Mucosa of rectum (tissue), 2 donors: ENCODE measurements around the gene FBXW2.

Experiments
- H3K27ac ChIP-seq, 2 donors: one replicate each; pipeline ENCODE4 v1.7.0; 2013; ENCODE audit warnings: inconsistent platforms in 2 of 2, low read depth in 2 of 2, low read length in 2 of 2
- H3K27me3 ChIP-seq, 2 donors: one replicate each; pipeline ENCODE4 v1.7.0; 2013; ENCODE audit warnings: low read length in 2 of 2; ENCODE audit not compliant: control insufficient read depth in 2 of 2, insufficient read depth in 2 of 2
- H3K36me3 ChIP-seq, 2 donors: one replicate each; pipeline ENCODE4 v1.7.0; 2013; ENCODE audit warnings: low read length in 2 of 2; ENCODE audit not compliant: control insufficient read depth in 2 of 2, insufficient read depth in 2 of 2
- H3K4me1 ChIP-seq, 2 donors: one replicate each; pipeline ENCODE4 v1.7.0; 2013; ENCODE audit warnings: low read length in 2 of 2, mild to moderate bottlenecking in 1 of 2; ENCODE audit not compliant: control insufficient read depth in 2 of 2, insufficient read depth in 2 of 2
- H3K4me3 ChIP-seq, 2 donors: one replicate each; pipeline ENCODE4 v1.7.0; 2013; ENCODE audit warnings: low read length in 2 of 2
- H3K9ac ChIP-seq, 2 donors: one replicate each; pipeline ENCODE4 v1.7.0; 2013; ENCODE audit warnings: low read length in 2 of 2, low read depth in 1 of 2, mild to moderate bottlenecking in 1 of 2
- H3K9me3 ChIP-seq, 2 donors: one replicate each; pipeline ENCODE4 v1.7.0; 2013; ENCODE audit warnings: low read length in 2 of 2; ENCODE audit not compliant: control insufficient read depth in 2 of 2
- donor health status: healthy.
- donor health status: Normal muscosa, but diverticular disease.

The FBXW2 gene

GRCh38 chr9:120734607-120735410 lies 58.4 kb downstream of the FBXW2 start:
- H3K36me3 ChIP-seq = no peaks in the 10 kb centered on the region
- no peak overlapping the region for H3K4me3 ChIP-seq
- H3K9me3 ChIP-seq = no peaks in the 10 kb centered on the region
- peaks cover 0 to under 1% of the 10 kb centered on the region in 2 donors for H3K4me1 ChIP-seq
- H3K27me3 ChIP-seq = no peaks in the 10 kb centered on the region
- H3K9ac ChIP-seq = no peak overlapping the region
- no peak overlapping the region for H3K27ac ChIP-seq

- H3K9ac ChIP-seq = no peak overlapping the region
- H3K4me1 ChIP-seq = peaks cover 0 to 3% of the 10 kb centered on the region in 2 donors
- H3K27ac ChIP-seq = no peak overlapping the region
- H3K4me3 ChIP-seq = no peak overlapping the region
- H3K36me3 ChIP-seq = no peaks in the 10 kb centered on the region
- H3K27me3 ChIP-seq = no peaks in the 10 kb centered on the region
- no peaks in the 10 kb centered on the region for H3K9me3 ChIP-seq
These were observed 60.0 kb downstream of the FBXW2 start for GRCh38 chr9:120733190-120733589.

DNA sequence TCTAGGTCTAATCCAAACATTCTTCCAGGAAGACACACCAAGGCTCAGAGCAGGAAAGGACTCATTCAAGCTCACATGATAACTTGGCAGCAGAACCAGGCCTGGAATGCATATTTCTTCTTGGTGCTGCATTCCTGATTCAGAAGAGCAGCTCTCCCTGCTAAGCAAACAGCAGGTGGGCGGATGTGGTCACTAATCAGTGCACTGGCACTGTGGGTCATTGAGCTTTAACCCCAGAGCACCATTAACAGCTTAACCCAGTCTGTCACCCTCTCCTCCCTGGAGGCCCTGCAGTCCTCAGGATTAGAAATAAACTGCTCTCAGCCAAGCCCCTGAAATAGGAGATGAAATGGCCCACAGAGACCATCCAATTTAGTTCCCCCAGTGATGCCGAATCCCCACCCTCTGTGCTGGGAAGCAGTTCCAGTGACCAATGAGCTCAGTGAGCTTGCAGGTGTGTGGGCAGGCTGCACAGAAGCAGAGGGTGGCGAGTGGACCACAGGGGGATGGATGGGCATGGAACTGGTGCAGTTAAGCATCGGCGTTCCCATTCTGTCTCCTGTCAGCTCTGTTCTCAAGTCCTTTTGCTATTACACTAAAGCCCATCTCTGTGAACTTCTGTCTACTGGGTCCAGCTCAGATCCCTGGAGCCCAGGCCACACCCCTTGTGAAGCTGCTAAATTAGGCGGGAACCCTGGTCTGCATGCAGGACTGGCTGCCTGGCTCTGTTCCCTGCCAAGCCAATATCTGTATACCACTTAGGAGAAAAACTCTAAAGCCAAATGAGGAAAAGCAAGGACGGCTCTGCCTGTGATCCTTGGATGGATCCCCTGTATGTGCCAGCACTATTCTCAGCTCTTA lies 62.3 kb downstream of the FBXW2 start:
- H3K36me3 ChIP-seq = no peaks in the 10 kb centered on the region
- no peak overlapping the region for H3K9ac ChIP-seq
- H3K9me3 ChIP-seq = no peaks in the 10 kb centered on the region
- no peak overlapping the region for H3K4me3 ChIP-seq
- H3K27ac ChIP-seq = no peak overlapping the region
- H3K4me1 ChIP-seq = peaks cover 0 to 3% of the 10 kb centered on the region in 2 donors
- H3K27me3 ChIP-seq = no peaks in the 10 kb centered on the region

DNA sequence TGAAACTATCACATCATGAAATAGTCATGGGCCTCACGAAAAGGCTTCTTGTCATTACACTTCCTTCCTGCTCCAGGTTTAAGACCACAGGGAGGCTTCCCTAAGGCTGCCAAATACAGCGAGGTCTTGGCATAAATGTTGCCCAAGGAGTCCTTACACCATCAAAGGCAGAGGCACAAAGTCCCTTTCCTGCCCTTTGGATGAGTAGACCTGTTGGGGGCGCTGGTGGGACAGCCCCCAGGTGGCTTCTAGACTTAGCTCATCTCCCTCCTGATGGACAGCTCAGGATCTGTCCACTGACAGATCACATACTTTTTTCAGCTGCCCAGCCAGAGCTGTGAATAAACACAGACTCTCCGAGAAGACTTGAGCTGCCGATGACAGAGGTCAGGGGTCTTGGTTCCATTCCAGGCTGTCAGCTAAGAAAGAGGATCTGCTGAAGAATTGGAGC lies 63.4 kb downstream of the FBXW2 start:
- Histone ChIP-seq H3K4me1 (peaks cover 0 to 3% of the 10 kb centered on the region in 2 donors), H3K36me3 (no peaks in the 10 kb centered on the region), H3K27ac (no peak overlapping the region)

DNA sequence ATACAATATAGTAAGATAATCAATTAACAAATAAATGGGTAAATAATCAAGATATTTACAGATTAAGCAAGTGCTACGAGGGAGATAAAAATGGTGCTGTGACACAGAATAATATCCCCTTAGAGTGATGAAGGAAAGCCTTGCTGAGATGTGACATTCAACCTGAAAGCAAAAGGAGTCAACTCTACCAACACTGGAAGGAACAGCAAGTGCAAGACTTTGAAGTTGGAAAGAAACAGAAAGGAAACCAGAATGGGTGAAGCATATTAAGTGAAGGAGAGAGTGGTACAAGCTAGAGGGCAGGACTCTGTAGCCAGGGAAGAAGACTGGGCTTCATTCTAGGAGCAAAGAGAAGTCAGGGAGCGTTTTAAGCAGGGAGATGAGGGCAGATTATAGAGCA lies 66.7 kb downstream of the FBXW2 start:
- no peak overlapping the region for H3K4me3 ChIP-seq
- no peaks in the 10 kb centered on the region for H3K36me3 ChIP-seq
- no peak overlapping the region for H3K9ac ChIP-seq

More for the DNA sequence above, 63.4 kb downstream of the FBXW2 start:
- no peak overlapping the region for H3K9ac ChIP-seq
- H3K27me3 ChIP-seq = no peaks in the 10 kb centered on the region
- H3K4me3 ChIP-seq = no peak overlapping the region
- H3K9me3 ChIP-seq = no peaks in the 10 kb centered on the region

GRCh38 chr9:120725907-120726306 lies 67.3 kb downstream of the FBXW2 start:
- H3K27me3 ChIP-seq = no peaks in the 10 kb centered on the region
- H3K9me3 ChIP-seq = no peaks in the 10 kb centered on the region
- no peak overlapping the region for H3K27ac ChIP-seq
- no peak overlapping the region for H3K9ac ChIP-seq
- H3K4me1 ChIP-seq = peaks cover 0 to 3% of the 10 kb centered on the region in 2 donors
- H3K36me3 ChIP-seq = no peaks in the 10 kb centered on the region
- H3K4me3 ChIP-seq = no peak overlapping the region

More for the DNA sequence above, 66.7 kb downstream of the FBXW2 start:
- Histone ChIP-seq H3K9me3 (no peaks in the 10 kb centered on the region), H3K27me3 (no peaks in the 10 kb centered on the region), H3K4me1 (peaks cover 0 to 3% of the 10 kb centered on the region in 2 donors), H3K27ac (no peak overlapping the region)

DNA sequence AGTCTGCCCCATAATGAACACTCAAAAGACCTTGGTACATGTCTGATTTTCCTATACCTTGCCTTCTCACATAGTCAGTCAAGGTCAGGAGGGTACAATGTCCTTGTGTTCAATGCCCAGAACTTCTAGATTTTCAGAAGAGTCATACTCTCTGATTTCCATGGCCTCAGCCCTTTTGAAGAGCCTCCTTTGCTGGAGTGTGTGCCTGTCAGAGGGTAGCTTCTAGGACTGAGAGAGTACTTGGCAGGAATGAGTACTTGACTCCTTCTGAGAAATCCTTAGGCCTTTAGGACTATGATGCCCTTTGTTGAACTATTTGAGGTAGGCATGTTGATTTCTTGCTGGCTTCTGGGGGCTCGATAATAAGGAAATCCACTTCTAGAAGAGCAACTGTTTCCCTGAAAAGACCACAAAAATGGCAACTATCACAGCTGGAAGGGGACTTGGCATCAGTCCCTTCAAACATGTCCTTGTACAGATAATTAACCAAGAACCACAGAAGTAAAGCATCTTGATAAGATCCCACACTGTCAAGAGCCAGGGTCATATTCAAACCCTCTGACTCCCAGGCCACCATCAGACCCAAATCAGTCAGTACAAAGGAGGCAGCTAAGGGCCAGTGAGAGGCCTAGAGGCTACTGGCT lies 68.3 kb downstream of the FBXW2 start:
- Histone ChIP-seq H3K4me1 (peaks cover 0 to 3% of the 10 kb centered on the region in 2 donors), H3K4me3 (no peak overlapping the region), H3K27me3 (no peaks in the 10 kb centered on the region), H3K9ac (no peak overlapping the region), H3K9me3 (no peaks in the 10 kb centered on the region), H3K36me3 (no peaks in the 10 kb centered on the region), H3K27ac (no peak overlapping the region)

DNA sequence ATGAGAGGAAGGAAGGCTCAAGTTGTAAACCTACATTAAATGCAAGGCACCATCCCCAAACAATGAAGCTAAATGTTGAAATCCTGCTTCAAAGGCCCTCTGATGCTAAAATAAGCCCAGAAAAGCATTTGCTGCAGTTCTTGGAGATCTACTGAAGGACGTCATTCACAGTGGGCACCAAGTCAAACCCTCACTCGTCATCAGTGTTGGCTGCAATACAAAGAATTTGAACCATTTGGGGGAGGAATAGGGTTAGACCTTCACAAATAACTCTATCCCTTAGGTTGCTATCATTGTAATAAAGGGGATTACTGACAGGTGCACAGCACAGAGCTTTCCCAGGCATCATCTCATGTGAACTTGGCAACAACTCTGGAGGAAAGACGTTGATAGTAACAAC lies 69.7 kb downstream of the FBXW2 start:
- H3K27ac ChIP-seq = no peak overlapping the region
- no peaks in the 10 kb centered on the region for H3K9me3 ChIP-seq
- H3K36me3 ChIP-seq = no peaks in the 10 kb centered on the region
- H3K4me3 ChIP-seq = no peak overlapping the region
- H3K27me3 ChIP-seq = no peaks in the 10 kb centered on the region
- H3K9ac ChIP-seq = no peak overlapping the region
- no peaks in the 10 kb centered on the region for H3K4me1 ChIP-seq

GRCh38 chr9:120720404-120720803 lies 72.8 kb downstream of the FBXW2 start:
- H3K4me1 ChIP-seq = peaks cover under 1 to 2% of the 10 kb centered on the region in 2 donors
- H3K27ac ChIP-seq = no peak overlapping the region
- H3K4me3 ChIP-seq = no peak overlapping the region
- H3K36me3 ChIP-seq = no peaks in the 10 kb centered on the region
- no peaks in the 10 kb centered on the region for H3K9me3 ChIP-seq
- no peaks in the 10 kb centered on the region for H3K27me3 ChIP-seq
- H3K9ac ChIP-seq = no peak overlapping the region

DNA sequence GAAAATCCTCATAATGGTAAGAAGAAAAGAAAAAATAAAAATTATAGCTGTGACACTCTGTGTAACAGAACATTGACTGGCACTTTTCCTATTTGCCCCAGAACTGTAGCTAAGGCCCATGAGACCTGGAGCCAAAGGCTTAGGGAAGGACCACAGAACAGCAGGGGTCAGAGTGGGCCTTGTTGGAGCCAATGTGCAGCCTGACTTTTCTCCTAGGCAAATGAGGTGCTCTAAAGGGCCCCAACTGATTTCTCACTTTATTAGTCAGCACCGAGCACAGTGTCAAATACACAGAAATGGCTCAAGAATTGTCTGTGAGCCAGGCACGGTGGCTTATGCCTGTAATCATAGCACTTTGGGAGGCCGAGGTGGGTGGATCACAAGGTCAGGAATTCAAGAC lies 74.9 kb downstream of the FBXW2 start:
- Histone ChIP-seq H3K4me3 (no peak overlapping the region), H3K4me1 (peaks cover 7 to 10% of the 10 kb centered on the region in 2 donors), H3K9me3 (no peaks in the 10 kb centered on the region), H3K27ac (no peak overlapping the region), H3K27me3 (no peaks in the 10 kb centered on the region), H3K9ac (no peak overlapping the region), H3K36me3 (no peaks in the 10 kb centered on the region)
